ENCODE data around the gene RBM33.

RBM33 gene

DNA sequence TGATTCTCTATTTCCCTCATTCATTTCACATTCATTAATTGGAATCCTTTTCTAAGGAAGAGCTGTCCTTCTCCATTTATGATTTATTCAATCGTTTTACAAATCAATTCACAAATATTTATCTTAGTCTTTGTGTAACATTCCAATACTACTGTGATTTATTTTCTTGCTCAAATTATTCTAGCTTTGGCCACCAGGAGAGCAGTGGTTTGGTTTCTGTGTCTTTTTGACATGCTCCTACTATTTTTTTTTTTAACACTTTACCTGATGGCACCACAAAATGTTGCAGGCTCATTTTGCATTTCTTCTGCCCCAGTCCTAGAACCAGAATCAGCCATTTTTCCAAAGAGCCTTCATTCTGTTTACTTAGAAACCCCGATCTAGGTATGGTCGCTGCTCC is 13.3 kb upstream of the RBM33 start:
- H3K27ac ChIP-seq: no peak overlapping the region
- peak; percentile 64 for TF ChIP-seq CTCF (conservative IDR thresholded peaks at IDR 0.05)

- H3K27ac ChIP-seq: no peak overlapping the region
- TF ChIP-seq CTCF (conservative IDR thresholded peaks at IDR 0.05): no peak
These were observed 8.6 kb upstream of the RBM33 start for GRCh38 chr7:155635817-155636216.

GRCh38 chr7:155637155-155637554 is 7.3 kb upstream of the RBM33 start:
- TF ChIP-seq CTCF (conservative IDR thresholded peaks at IDR 0.05): no peak
- no peak overlapping the region for H3K27ac ChIP-seq

GRCh38 chr7:155638366-155638765 is 6.1 kb upstream of the RBM33 start:
- H3K27ac ChIP-seq: no peak overlapping the region
- TF ChIP-seq CTCF (conservative IDR thresholded peaks at IDR 0.05): no peak

GRCh38 chr7:155639958-155640520 is 4.4 kb upstream of the RBM33 start:
- no peak overlapping the region for H3K27ac ChIP-seq
- no peak for TF ChIP-seq CTCF (conservative IDR thresholded peaks at IDR 0.05)

DNA sequence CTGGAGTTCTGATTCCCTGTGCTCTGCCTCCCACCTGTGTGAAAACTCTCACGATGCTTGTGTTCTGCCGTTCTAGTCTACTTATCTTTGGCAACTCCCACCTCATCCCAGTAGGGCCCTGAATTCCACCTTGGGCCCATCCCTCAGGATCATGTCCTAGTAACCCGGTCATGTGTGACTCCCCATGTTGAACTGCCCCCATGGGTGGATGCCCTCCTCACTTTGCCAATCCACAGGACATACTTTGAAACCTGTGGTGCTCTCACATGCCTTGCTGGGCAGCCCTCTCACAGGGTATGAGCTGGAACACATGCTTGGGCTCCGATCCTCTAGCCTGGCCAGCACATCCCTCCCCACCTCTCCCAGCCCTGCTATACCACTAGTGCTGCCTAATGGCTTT is 3.8 kb upstream of the RBM33 start:
- no peak overlapping the region for H3K27ac ChIP-seq
- no peak for TF ChIP-seq CTCF (conservative IDR thresholded peaks at IDR 0.05)

GRCh38 chr7:155643804-155644177 is 670 bp upstream of the RBM33 start:
- TF ChIP-seq CTCF (conservative IDR thresholded peaks at IDR 0.05): no peak
- H3K27ac ChIP-seq: peak overlapping the region; percentile 100
